Superior temporal gyrus (tissue), 1 donor: ENCODE results near the gene NDFIP2.
A peak's percentile ranks its signal among the peaks of the same experiment; 100 is the strongest.
"Not testable (repeated sequence)": the region's sequence is repeated elsewhere in the genome, so short reads cannot be mapped to it uniquely, and the experiment has no call there.

Experiments
- DNase-seq: peaks from one replicate; pipeline ENCODE4 v3.0.0-alpha.2; 2016; ENCODE audit errors: extremely low spot score

NDFIP2 gene

GRCh38 chr13:79533781-79534400, 52.9 kb downstream of the NDFIP2 start:
- no peak for DNase-seq

DNA sequence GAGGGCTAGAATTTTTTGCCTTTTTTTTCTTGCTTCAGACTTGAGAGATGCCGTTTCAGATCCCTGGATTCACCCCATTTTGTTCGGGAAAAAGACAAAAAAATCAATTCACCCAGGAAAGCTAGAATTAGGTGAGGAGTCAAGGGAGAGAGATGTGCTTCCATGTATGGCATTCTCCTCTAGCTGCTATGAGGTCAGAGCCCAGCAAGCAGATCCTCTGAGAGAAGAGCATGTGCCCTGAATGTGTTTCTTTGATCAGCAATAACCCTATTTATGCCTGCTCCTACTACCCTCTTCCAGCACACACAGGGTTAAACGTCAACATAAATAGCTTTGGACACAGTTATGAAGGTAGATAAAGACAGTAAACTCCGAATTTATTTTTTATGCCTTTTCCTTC, 53.6 kb downstream of the NDFIP2 start:
- no peak for DNase-seq

- no peak for DNase-seq
These were observed 57.8 kb downstream of the NDFIP2 start for GRCh38 chr13:79538757-79539156.

DNA sequence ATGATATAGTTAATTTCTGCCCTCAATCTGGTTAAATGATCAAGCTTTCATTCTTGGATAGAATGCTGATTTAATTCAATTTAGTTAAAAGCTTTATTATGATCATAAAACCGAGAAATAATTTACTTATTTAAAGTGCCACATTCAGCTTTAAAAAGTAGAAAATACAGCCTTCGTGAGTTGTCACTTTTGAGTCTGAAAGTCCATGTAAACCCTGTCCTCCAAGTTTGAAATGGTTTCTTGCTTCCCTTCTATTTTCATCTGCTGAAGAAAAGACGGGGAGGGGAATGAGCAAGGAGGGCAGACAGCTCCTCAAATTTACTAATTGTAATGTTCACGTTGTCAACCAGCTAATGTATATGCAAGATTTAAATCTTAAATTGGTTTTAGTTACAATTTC, 59.5 kb downstream of the NDFIP2 start:
- no peak for DNase-seq

DNA sequence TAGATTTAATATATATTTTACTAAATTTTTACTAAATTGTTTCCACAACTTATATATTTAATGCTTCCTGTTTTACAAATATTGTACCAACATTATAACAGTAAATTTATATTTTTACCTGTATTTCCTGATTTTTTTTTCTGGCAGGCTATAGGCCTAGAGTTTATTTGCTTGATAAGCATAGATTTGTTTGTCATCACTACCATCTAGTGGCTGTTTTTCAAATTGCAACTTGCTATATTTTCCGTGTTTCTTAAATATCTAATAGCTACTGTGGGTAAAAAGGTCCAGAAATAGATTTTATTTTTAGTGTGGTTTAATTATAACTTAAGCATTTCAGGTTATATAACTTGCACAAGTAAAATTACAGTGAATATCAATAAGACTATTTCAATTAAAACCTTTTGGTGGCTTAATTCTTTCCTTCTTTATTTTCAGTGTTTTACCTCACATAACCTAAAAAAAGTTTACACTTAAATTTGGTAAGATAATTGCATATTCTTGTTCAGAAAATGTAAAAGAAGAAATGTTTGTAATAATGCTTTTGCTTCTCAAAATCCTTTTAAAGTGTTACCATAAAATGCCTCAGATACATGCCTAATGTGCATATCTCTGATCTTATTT, 60.6 kb downstream of the NDFIP2 start:
- peak; percentile 98 for DNase-seq

DNA sequence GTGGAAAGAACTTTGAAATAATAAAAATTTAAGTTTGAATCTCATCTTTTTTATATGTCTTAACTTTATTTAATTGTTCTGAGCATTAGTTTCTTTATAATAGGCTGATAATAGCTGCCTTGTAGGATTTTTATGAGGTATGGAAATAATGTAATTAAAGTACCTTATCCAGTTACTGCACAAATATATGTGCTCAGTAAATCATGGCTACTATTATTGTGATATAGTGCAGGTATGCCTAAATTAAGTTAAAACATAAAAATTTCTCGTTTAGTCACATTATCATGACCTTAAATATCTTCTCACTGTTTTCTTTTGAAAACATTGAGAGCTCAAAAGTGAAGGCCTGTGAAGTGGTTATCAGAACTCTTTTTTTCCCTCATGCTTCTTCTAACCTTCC, 62.9 kb downstream of the NDFIP2 start:
- DNase-seq, result no peak

DNA sequence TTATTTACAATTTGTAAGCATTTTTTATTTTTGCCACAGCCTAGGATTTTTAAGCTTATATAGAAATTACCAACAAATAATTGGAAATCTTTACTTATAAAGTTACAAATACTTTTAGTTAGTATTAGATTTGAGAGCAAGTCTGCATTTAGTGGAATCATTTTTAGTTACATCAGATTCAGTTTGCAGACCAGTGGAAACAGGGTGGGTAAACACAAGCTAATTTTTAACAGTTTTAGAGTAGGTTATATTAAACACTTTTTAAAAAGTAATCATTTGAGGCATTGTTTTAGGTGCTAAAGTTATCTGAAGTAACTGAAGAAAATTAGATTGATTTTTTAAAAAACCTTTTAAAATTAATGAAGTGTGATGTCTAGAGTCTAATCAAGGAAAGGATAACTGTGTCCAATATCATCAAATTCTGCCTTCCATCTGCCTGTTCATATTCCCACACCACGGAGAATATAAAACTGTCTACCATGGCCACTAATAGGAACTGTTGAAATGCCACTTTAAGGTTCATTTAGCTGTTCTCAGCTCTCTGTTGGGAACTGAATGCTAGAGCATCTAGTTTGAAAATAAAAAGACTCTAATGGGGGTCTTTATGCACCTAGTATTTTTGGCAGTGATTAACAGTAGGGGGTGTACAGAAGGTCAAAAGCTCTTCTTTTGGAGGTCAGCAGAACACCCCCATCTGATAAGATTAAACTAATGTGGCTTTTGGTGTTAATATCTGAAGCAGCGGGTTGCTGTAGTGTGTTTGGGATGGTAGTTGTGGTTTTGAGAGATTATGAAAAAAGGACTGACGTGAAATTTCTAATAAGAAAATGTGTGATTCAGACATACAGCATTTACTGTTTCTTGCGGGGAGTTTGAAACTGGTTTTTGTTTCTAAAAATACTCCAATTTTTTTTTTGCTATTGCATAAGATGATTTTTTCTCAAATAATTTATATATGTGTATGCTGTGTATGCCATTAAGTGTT, 66.5 kb downstream of the NDFIP2 start:
- DNase-seq, result no peak

GRCh38 chr13:79548902-79549301, 67.9 kb downstream of the NDFIP2 start:
- DNase-seq, result peak; percentile 73

GRCh38 chr13:79549355-79550106, 68.6 kb downstream of the NDFIP2 start:
- peak; percentile 11 for DNase-seq

- no peak for DNase-seq
These were observed 76.7 kb downstream of the NDFIP2 start for GRCh38 chr13:79557666-79558065.

DNA sequence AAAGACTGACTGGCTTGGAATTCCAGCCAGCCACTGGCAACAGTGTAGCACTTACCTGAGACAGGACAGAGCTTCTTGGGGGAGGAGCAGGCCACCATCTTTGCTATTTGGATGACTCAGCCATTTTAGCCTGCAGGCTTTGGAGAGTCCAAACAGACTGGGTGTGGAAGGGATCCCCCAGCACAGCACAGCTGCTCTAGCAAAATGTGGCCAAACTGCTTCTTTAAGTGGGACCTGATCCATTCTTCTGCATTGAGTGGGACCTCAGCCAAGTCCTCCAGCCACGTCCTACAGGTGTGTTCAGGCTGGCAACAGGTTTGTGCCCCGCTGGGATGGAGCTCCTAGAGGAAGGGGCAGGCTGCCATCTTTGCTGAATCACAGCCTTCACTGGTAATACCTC, 80.0 kb downstream of the NDFIP2 start:
- DNase-seq, result no peak

GRCh38 chr13:79562557-79562956, 81.6 kb downstream of the NDFIP2 start:
- no peak for DNase-seq

DNA sequence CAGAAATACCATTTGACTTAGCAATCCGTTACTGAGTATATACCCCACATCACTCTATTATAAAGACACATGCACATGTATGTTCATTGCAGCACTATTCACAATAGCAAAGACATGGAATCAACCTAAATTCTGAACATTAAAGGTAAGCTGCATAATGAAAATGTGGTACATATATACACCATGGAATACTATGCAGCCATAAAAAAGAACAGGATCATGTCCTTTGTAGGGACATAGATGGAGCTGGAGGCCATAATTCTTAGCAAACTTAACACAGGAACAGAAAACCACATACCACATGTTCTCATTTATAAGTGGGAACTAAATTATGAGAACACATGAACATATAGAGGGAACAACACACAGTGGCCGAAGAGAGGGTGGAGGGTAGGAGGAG, 85.2 kb downstream of the NDFIP2 start:
- no peak for DNase-seq

DNA sequence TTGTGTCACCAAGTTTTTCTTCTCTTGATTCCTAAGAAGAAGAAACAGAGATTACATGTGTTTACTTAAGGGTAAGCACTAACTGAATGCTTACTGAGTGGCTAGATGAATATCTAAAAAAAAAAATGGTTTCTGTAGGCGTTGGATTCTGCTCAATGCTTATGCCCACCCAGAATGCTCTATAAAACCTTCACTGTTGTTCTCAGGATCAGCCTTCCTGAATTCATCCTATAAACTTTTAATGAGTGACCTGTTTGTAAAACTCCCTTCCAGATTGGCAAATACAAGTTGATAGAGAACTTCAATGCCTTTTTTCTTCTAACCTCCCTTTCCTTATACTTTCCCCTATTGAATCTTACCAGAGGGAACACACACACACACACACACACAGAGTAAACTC, 90.2 kb downstream of the NDFIP2 start:
- DNase-seq, result no peak

- not testable (repeated sequence) for DNase-seq
These were observed 92.9 kb downstream of the NDFIP2 start for GRCh38 chr13:79573892-79574291.

GRCh38 chr13:79581870-79582315, 100.9 kb downstream of the NDFIP2 start:
- peak; percentile 24 for DNase-seq

- no peak for DNase-seq
These were observed 101.9 kb downstream of the NDFIP2 start for GRCh38 chr13:79582896-79583295.

DNA sequence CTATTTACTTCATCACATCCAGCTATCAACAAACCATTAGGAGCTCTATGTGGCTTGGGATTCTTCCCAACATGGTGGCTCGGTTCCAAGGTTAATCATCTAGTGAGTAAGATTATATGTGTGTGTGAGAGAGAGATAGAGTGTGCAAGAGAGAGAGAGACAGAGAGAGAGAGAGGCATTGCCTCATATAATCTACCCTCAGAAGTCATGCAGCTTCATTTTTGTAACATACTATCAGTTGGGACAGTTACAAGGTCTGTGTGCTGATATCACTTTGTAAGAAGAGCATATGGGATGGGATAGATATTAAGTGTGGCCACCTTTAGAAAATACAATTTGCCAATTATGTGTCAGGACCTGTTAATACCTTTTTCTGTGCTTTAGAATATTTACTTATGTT, 104.1 kb downstream of the NDFIP2 start:
- no peak for DNase-seq

GRCh38 chr13:79589603-79590393, 108.8 kb downstream of the NDFIP2 start:
- no peak for DNase-seq

- DNase-seq, result no peak
These were observed 109.4 kb downstream of the NDFIP2 start for GRCh38 chr13:79590394-79590676.

GRCh38 chr13:79591493-79591892, 110.5 kb downstream of the NDFIP2 start:
- DNase-seq, result no peak
